ENCODE measurements around the gene ADAP2.

GRCh38 chr17:30933966-30934365 lies 12.2 kb downstream of the ADAP2 start:
- TF ChIP-seq GATA2 (IDR thresholded peaks at IDR 0.05; ENCODE audit: low read depth, low read length) (no peak), GATA3 (IDR thresholded peaks at IDR 0.05; ENCODE audit: low read depth, low read length) (no peak)
